GM12891 (cell line): Measurements from ENCODE around the gene PRAF2.

ENCODE experiments used
- PAX5 ChIP-seq: IDR thresholded peaks from 2 replicates; pipeline ENCODE4 v1.6.1; 2011; ENCODE audit warnings: low read length, moderate library complexity, mild to moderate bottlenecking; ENCODE audit not compliant: insufficient read depth, severe bottlenecking
- POLR2A ChIP-seq: IDR thresholded peaks from 2 replicates; pipeline ENCODE4 v1.6.1; 2011; ENCODE audit warnings: low read depth, low read length, control low read depth
- POLR2AphosphoS5 ChIP-seq: IDR thresholded peaks from 2 replicates; pipeline ENCODE4 v1.6.1; 2011; ENCODE audit warnings: low read depth, low read length, control low read depth
- POU2F2 ChIP-seq: IDR thresholded peaks from 2 replicates; pipeline ENCODE4 v1.6.1; 2011; ENCODE audit warnings: low read depth, mild to moderate bottlenecking, control low read depth, low read length, moderate library complexity
- SPI1 ChIP-seq: IDR thresholded peaks from 2 replicates; pipeline ENCODE4 v1.6.1; 2011; ENCODE audit warnings: low read depth, low read length, control low read depth
- TAF1 ChIP-seq: IDR thresholded peaks from 2 replicates; pipeline ENCODE4 v1.6.1; 2011; ENCODE audit warnings: low read depth, low read length, control low read depth

GRCh38 chrX:49061490-49061889 is 12.3 kb downstream of the PRAF2 start:
- TF ChIP-seq POLR2A (no peak), TAF1 (no peak), POLR2AphosphoS5 (no peak), POU2F2 (no peak), SPI1 (no peak), PAX5 (no peak)
